GM10266 (cell line): ENCODE data around the gene CALHM3.
"Not testable (repeated sequence)": the region's sequence is repeated elsewhere in the genome, so short reads cannot be mapped to it uniquely, and the experiment has no call there.

Experiments used
- DNase-seq: peaks from one replicate; pipeline ENCODE4 v3.0.0; 2012; ENCODE audit errors: extremely low spot score
- TF ChIP-seq, protein P1 (sequence below): IDR thresholded peaks from 2 replicates; pipeline ENCODE4 v1.5.1; 2012; ENCODE audit warnings: mild to moderate bottlenecking, low read depth; ENCODE audit not compliant: control insufficient read depth, insufficient read depth; ENCODE audit errors: missing control alignments

CALHM3 gene, protein sequence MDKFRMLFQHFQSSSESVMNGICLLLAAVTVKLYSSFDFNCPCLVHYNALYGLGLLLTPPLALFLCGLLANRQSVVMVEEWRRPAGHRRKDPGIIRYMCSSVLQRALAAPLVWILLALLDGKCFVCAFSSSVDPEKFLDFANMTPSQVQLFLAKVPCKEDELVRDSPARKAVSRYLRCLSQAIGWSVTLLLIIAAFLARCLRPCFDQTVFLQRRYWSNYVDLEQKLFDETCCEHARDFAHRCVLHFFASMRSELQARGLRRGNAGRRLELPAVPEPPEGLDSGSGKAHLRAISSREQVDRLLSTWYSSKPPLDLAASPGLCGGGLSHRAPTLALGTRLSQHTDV

DNA sequence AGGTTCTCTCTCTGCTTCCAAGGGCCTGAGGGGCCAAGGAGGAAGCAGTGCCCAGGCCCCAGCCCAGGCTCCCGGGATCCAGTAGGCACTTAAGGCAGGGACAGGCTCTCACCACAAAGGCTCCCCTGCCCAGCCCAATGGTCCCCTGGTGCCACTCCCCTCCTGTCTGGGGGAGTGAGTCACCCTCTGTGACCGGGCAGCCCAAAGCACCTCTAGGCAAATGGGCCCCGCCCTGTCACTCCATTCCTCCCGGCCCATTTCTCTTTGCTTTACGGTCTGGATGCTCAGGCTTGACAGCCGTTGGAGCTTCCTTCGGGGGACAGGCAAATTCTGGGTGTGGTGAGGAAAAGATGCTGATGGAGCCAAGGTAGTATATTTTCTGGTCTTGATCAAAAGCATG, at the start of gene CALHM3:
Gene CALHM3, minus strand, starts transcription at position 106 of the 400 bp plus-strand sequence. CDS start 208 bp downstream, outside the sequence.
- TF ChIP-seq, protein P1, sequence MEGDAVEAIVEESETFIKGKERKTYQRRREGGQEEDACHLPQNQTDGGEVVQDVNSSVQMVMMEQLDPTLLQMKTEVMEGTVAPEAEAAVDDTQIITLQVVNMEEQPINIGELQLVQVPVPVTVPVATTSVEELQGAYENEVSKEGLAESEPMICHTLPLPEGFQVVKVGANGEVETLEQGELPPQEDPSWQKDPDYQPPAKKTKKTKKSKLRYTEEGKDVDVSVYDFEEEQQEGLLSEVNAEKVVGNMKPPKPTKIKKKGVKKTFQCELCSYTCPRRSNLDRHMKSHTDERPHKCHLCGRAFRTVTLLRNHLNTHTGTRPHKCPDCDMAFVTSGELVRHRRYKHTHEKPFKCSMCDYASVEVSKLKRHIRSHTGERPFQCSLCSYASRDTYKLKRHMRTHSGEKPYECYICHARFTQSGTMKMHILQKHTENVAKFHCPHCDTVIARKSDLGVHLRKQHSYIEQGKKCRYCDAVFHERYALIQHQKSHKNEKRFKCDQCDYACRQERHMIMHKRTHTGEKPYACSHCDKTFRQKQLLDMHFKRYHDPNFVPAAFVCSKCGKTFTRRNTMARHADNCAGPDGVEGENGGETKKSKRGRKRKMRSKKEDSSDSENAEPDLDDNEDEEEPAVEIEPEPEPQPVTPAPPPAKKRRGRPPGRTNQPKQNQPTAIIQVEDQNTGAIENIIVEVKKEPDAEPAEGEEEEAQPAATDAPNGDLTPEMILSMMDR: no peak
- DNase-seq: no peak

DNA sequence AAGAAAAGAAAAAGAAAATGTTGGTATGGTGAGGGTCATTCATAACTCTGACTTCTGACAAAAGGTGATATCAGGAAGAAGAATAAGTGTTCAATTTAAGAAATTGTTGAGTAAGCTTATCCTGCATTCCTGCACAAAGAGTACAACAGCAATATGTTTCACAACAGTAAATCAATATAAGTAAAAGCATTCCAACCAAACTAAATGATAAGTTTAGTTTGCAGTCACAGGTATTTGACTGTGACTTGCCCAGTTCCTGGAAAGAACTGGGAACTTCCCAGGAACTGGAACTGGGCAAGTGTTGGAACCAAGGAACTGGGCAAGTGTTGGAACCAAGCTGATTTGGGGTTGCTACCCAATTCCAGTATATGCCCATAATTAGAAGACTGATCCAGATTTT, 49.5 kb upstream of the CALHM3 start:
- TF ChIP-seq, protein P1: no peak
- no peak for DNase-seq

DNA sequence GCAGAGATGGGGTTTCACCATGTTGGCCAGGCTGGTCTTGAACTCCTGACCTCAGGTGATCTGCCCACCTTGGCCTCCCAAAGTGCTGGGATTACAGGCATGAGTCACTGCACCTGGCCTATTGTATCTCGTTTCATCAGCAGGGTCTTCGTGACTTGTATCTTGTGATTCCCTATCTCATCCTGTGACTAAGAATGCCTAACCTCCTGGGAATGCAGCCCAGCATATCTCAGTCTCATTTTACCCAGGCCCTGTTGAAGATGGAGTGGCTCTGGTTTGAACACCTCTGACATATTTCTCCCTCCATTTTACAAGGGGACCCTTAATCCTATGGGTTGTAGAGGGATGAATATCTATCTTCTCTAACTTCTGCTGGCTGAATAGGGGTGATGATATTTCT, 48.4 kb upstream of the CALHM3 start:
- DNase-seq: not testable (repeated sequence)

DNA sequence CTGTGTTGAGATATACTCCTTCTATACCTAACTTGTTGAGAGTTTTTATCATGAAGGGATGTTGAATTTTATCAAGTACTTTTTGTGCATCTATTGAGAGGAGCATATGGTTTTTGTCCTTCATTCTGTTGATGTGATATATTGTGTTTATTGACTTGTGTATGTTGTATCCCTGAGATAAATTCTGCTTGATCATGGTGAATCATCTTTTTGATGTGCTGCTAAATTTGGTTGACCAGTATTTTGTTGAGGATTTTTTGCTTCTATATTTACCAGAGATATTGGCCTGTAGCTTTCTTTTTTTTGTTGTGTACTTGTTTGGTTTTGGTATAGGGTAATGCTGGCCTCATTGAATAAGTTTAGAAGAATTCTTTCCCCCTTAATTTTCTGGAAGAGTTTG, 46.9 kb upstream of the CALHM3 start:
- no peak for DNase-seq
- TF ChIP-seq, protein P1: no peak

DNA sequence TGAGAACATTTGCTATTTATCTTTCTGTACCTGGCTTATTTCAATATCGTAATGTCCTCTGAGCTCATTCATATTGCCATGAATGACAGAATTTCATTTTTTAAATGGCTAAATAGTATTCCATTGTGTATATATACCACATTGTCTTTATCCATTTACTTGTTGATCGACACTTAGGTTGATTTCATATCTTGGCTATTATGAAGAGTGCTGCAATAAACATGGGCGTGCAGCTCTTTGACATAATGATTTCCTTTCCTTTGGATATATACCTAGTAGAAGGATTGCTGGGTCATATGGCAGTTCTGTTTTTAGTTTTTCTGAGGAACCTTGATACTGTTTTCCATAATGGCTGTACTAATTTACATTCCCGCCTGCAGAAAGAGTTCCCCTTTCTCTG, 44.6 kb upstream of the CALHM3 start:
- TF ChIP-seq, protein P1: no peak
- DNase-seq: no peak

DNA sequence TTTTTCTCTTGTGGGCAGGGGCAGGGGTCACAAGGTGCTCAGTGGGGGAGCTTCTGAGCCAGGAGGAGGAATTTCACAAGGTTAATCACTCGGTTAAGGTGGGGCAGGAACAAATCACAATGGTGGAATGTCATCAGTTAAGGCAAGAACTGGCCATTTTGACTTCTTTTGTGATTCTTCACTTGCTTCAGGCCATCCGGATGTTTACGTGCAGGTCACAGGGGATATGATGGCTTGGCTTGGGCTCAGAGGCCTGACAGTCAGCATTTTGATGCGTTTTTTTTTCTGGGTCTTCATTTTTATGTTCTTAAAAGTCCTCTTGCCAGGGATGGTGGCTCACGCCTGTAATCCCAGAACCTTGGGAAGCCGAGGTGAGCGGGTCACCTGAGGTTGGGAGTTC, 43.0 kb upstream of the CALHM3 start:
- not testable (repeated sequence) for DNase-seq

DNA sequence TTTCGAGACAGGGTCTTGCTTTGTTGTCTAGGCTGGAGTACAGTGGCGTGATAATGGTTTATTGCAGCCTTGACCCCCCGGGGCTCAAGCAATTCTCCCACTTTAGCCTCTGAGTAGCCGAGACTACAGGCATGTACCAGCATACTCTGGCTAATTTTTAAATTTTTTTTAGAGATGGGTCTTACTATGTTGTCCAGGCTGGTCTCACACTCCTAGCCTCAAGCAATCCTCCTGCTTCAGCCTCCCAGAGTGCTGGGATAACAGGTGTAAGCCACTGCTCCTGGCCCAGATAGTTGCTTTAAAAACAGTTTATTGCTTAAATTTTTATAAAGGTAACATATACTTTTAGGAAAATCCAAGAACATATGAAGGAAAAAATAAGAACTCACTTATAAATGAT, 40.8 kb upstream of the CALHM3 start:
- TF ChIP-seq, protein P1: no peak
- no peak for DNase-seq

DNA sequence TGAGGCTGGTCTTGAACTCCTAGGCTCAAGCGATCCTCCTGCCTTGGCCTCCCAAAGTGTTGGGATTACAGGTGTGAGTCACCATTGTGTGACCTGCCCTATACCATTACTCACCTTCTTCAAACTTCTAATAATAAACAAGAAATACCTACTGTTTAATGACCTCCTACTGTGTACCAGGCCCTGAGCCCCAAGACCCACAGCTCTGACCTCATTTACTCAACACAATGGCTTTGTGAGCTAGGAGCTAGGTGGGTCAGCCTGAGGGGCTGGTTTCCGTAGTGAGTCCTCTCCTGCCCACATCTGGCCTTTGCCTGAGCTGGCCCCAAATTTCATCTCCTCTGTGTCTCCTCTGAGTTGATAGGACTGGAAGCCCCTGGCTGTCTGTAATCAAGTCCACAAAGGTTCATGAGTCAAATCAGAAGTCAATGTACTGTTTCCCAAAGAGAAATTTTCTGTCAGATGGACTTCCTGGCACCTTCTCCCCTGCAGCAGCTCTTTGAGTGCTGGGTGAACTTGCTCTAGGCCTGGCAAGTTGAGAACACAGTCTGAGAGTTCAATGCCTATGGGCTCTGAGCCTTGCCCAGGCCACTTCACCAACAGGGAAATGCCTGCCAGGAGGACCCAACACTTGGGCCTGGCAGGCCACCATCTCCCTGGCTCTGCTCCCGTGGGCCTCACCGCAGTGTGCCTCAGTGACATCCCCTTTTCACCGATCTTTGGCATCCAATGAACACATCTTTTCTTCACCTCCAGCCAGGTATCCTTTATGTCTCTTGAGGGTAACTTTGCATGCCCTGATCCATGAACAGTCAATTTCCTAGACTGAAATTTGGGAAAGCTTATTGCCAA, 38.4 kb upstream of the CALHM3 start:
- DNase-seq: no peak
- TF ChIP-seq, protein P1: no peak
